ENCODE measurements around the gene ACP6. TPM values are rescaled to one million over a fixed set of nuclear protein-coding genes. Genes with fewer than 3 reads are reported as not detected.

Gene ACP6
- total and polyA plus RNA-seq, 2 of the 13 experiments (the other 11 are each of a cell fraction or from before 2014, with no cell fraction given), result 18.1 to 33.7 TPM

DNA sequence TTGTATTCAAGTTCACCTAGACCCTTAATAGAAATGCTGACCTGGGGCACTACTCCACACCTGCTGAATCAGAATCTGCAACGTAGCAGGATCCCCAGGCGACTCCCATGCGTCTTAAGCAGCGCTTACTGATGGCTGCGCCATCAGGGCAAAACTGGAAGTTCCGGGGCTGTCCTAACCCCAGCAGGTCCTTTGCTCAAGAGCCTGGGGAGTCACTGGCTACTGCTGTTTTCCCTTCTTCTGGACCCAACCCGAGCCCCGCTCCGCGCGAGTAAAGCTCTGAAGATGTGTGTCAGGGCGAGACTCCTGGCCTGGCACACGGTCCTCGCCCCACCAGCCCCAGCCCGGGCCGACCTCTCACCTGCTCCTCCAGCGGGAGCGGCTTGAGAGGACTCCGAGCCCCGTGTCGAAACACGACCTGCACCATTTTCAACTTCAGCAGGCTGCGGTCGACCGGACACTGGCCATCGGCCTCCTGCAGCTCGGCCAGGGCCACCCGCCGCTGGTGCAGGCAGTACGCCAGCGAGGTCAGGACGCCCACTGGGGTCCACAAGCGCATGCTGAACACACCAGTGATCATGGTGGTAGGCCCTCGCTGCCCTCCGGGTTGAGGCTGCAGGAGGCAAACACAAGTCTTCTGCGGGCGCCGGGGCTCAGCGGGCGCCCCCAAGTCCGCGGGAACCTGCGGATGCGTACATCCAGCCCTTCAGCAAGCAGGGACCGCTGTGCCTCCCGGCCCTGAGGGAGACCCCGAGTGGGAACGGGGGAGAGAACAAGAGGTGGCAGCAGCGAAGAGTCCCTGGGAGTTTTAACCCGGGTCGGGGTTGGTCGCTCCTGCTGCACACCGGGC lies 630 bp downstream of the ACP6 start (continued):
- TF ChIP-seq, protein P1, sequence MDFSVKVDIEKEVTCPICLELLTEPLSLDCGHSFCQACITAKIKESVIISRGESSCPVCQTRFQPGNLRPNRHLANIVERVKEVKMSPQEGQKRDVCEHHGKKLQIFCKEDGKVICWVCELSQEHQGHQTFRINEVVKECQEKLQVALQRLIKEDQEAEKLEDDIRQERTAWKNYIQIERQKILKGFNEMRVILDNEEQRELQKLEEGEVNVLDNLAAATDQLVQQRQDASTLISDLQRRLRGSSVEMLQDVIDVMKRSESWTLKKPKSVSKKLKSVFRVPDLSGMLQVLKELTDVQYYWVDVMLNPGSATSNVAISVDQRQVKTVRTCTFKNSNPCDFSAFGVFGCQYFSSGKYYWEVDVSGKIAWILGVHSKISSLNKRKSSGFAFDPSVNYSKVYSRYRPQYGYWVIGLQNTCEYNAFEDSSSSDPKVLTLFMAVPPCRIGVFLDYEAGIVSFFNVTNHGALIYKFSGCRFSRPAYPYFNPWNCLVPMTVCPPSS (IDR thresholded peaks at IDR 0.05), result no peak
- TF ChIP-seq ZNF431 (CRISPR knock-in tag; IDR thresholded peaks at IDR 0.05; ENCODE audit: borderline replicate concordance, low read depth), result 0 out of 2 replicates have a peak, but pooled peaks have one; percentile 33
- TF ChIP-seq ZNF136 (CRISPR knock-in tag; IDR thresholded peaks at IDR 0.05; ENCODE audit: low read depth), result 0 out of 2 replicates have a peak, but pooled peaks have one; percentile 55
- TF ChIP-seq IKZF4 (CRISPR knock-in tag; IDR thresholded peaks at IDR 0.05; ENCODE audit: borderline replicate concordance, low read depth, not compliant biosample characterization), result peak; percentile 86
- TF ChIP-seq, protein P2, sequence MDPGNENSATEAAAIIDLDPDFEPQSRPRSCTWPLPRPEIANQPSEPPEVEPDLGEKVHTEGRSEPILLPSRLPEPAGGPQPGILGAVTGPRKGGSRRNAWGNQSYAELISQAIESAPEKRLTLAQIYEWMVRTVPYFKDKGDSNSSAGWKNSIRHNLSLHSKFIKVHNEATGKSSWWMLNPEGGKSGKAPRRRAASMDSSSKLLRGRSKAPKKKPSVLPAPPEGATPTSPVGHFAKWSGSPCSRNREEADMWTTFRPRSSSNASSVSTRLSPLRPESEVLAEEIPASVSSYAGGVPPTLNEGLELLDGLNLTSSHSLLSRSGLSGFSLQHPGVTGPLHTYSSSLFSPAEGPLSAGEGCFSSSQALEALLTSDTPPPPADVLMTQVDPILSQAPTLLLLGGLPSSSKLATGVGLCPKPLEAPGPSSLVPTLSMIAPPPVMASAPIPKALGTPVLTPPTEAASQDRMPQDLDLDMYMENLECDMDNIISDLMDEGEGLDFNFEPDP (CRISPR knock-in tag; conservative IDR thresholded peaks at IDR 0.05), result no peak
- no peak for TF ChIP-seq NBN (conservative IDR thresholded peaks at IDR 0.05)
- TF ChIP-seq JARID2 (CRISPR knock-in tag; IDR thresholded peaks at IDR 0.05; ENCODE audit: insufficient replicate concordance), result peak; percentile 51
- 0 out of 2 replicates have a peak, but pooled peaks have one; percentile 10 for TF ChIP-seq TMF1 (CRISPR knock-in tag; IDR thresholded peaks at IDR 0.05; ENCODE audit: low read depth)
- TF ChIP-seq JUND (CRISPR knock-in tag; IDR thresholded peaks at IDR 0.05), result no peak
- TF ChIP-seq ZNF430 (CRISPR knock-in tag; IDR thresholded peaks at IDR 0.05), result no peak; the same call in 1 of the 2 replicates
- TF ChIP-seq LCORL (IDR thresholded peaks at IDR 0.05), result no peak
- TF ChIP-seq LCORL (CRISPR knock-in tag; IDR thresholded peaks at IDR 0.05), result no peak
- TF ChIP-seq ZNF343 (CRISPR knock-in tag; IDR thresholded peaks at IDR 0.05), result 0 out of 2 replicates have a peak, but pooled peaks have one; percentile 64
- peak; percentile 19; the same call in 1 of the 2 replicates for TF ChIP-seq PITX1 (CRISPR knock-in tag; IDR thresholded peaks at IDR 0.05)
- TF ChIP-seq NRL (CRISPR knock-in tag; IDR thresholded peaks at IDR 0.05; ENCODE audit: borderline replicate concordance), result no peak
- no peak for TF ChIP-seq FOXM1 (CRISPR knock-in tag; IDR thresholded peaks at IDR 0.05)
- no peak for TF ChIP-seq ZNF260 (CRISPR knock-in tag; IDR thresholded peaks at IDR 0.05; ENCODE audit: borderline replicate concordance, low read depth)
- TF ChIP-seq, protein P3, sequence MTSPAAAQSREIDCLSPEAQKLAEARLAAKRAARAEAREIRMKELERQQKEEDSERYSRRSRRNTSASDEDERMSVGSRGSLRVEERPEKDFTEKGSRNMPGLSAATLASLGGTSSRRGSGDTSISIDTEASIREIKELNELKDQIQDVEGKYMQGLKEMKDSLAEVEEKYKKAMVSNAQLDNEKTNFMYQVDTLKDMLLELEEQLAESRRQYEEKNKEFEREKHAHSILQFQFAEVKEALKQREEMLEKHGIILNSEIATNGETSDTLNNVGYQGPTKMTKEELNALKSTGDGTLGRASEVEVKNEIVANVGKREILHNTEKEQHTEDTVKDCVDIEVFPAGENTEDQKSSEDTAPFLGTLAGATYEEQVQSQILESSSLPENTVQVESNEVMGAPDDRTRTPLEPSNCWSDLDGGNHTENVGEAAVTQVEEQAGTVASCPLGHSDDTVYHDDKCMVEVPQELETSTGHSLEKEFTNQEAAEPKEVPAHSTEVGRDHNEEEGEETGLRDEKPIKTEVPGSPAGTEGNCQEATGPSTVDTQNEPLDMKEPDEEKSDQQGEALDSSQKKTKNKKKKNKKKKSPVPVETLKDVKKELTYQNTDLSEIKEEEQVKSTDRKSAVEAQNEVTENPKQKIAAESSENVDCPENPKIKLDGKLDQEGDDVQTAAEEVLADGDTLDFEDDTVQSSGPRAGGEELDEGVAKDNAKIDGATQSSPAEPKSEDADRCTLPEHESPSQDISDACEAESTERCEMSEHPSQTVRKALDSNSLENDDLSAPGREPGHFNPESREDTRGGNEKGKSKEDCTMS (CRISPR knock-in tag; conservative IDR thresholded peaks at IDR 0.05), result no peak
- no peak for TF ChIP-seq KDM6A (CRISPR knock-in tag; IDR thresholded peaks at IDR 0.05; ENCODE audit: low read depth)
- no peak for TF ChIP-seq ZNF335 (CRISPR knock-in tag; IDR thresholded peaks at IDR 0.05)
- TF ChIP-seq ZNF224 (CRISPR knock-in tag; IDR thresholded peaks at IDR 0.05), result no peak
- TF ChIP-seq PRPF4 (IDR thresholded peaks at IDR 0.05; ENCODE audit: low read depth, low read length, poor library complexity, severe bottlenecking), result no peak
- TF ChIP-seq BRCA1 (CRISPR knock-in tag; IDR thresholded peaks at IDR 0.05), result no peak
- TF ChIP-seq, protein P4, sequence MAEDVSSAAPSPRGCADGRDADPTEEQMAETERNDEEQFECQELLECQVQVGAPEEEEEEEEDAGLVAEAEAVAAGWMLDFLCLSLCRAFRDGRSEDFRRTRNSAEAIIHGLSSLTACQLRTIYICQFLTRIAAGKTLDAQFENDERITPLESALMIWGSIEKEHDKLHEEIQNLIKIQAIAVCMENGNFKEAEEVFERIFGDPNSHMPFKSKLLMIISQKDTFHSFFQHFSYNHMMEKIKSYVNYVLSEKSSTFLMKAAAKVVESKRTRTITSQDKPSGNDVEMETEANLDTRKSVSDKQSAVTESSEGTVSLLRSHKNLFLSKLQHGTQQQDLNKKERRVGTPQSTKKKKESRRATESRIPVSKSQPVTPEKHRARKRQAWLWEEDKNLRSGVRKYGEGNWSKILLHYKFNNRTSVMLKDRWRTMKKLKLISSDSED (CRISPR knock-in tag; IDR thresholded peaks at IDR 0.05), result no peak
